IgD-negative memory B cell (primary cell): Measurements from ENCODE around the gene PRKCQ. TPM values are rescaled to one million over a fixed set of nuclear protein-coding genes. Genes with fewer than 3 reads are reported as not detected.

ENCODE experiments used
- H3K27ac Mint-ChIP-seq, 3 donors: one replicate each; pipeline ENCODE4 v1.8.0; 2020 to 2022; ENCODE audit warnings: mild to moderate bottlenecking in 3 of 3, mixed read lengths in 3 of 3, moderate library complexity in 1 of 3
- H3K27me3 Mint-ChIP-seq: one replicate; pipeline ENCODE4 v1.8.0; 2021; ENCODE audit warnings: mixed read lengths
- H3K36me3 Mint-ChIP-seq: one replicate; pipeline ENCODE4 v1.8.0; 2020; ENCODE audit warnings: mild to moderate bottlenecking, mixed read lengths
- H3K4me1 Mint-ChIP-seq, 3 donors: one replicate each; pipeline ENCODE4 v1.8.0; 2020 to 2022; ENCODE audit warnings: mixed read lengths in 3 of 3, mild to moderate bottlenecking in 1 of 3
- H3K4me3 Mint-ChIP-seq, 4 donors: one replicate each; pipeline ENCODE4 v1.8.0; 2020 to 2022; ENCODE audit warnings: mild to moderate bottlenecking in 4 of 4, mixed read lengths in 4 of 4, moderate library complexity in 3 of 4
- H3K9me3 Mint-ChIP-seq, 3 donors: one replicate each; pipeline ENCODE4 v1.8.0; 2020 to 2021; ENCODE audit warnings: mixed read lengths in 3 of 3, mild to moderate bottlenecking in 1 of 3
- polyA plus RNA-seq: library from polyadenylated mRNA; unstranded; fragments of 300-500 nt; fragmentation: Illumina TruSeq; gene quantifications from one replicate; pipeline ENCODE4 v1.2.3, GENCODE V29; 2021

PRKCQ gene
- polyA plus RNA-seq, 1 donor from 2014 or later: 1.7 TPM

- Mint-ChIP-seq H3K36me3 (peaks cover 3% of the 10 kb centered on the region), H3K27me3 (peaks cover 8% of the 10 kb centered on the region), H3K4me1 (no peaks in the 10 kb centered on the region), H3K4me3 (no peak overlapping the region), H3K27ac (no peak overlapping the region), H3K9me3 (no peaks in the 10 kb centered on the region)
Measured at GRCh38 chr10:6535156-6535764, 44.8 kb downstream of the PRKCQ start.

- Mint-ChIP-seq H3K4me3 (no peak overlapping the region), H3K4me1 (no peaks in the 10 kb centered on the region)
Measured at GRCh38 chr10:6532321-6532720, 47.8 kb downstream of the PRKCQ start.

GRCh38 chr10:6530966-6531365, 49.1 kb downstream of the PRKCQ start:
- Mint-ChIP-seq H3K4me3 (no peak overlapping the region), H3K27ac (no peak overlapping the region), H3K4me1 (no peaks in the 10 kb centered on the region), H3K9me3 (no peaks in the 10 kb centered on the region), H3K27me3 (peaks cover 5% of the 10 kb centered on the region), H3K36me3 (no peaks in the 10 kb centered on the region)

More at GRCh38 chr10:6532321-6532720, 47.8 kb downstream of the PRKCQ start:
- H3K9me3 Mint-ChIP-seq: no peaks in the 10 kb centered on the region
- H3K36me3 Mint-ChIP-seq: peaks cover 3% of the 10 kb centered on the region
- H3K27me3 Mint-ChIP-seq: peaks cover 3% of the 10 kb centered on the region
- H3K27ac Mint-ChIP-seq: no peak overlapping the region

DNA sequence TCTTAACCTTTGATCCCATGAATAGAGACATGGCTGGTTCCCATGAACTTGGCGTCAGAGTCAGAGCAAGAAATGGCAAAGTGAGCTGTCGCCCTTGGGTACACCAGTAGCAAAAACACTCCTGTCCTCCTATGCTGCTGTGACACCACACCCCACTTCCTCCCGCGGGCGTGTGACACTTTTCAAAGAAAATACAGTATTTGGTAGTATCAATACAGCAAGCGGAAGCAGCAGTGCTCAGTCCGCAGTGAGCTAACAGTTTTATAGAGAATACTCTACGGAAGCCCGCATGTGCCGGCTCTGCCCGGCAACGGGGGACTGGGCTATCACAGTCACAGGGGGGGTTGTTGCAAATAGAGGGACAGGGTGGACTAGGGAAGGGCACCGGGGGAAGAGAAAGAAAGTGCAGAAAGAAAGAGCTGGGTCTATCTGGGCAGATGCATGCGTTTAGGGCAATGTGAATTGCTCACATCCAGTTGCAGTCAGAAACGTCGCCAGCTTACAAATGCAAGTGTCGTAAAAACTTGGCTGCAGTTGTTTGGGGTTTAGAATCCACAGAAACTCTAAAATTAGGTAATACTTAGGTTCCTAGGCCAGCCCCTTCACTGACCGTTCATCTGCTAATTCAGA, 49.8 kb downstream of the PRKCQ start:
- Mint-ChIP-seq H3K36me3 (no peaks in the 10 kb centered on the region), H3K4me1 (no peaks in the 10 kb centered on the region), H3K27ac (peak overlapping the region in 2 of 3 donors; percentile 13 to 70), H3K9me3 (no peaks in the 10 kb centered on the region), H3K27me3 (peaks cover 4% of the 10 kb centered on the region), H3K4me3 (peak overlapping the region in 2 of 4 donors; percentile 51 to 76)

- Mint-ChIP-seq H3K36me3 (no peaks in the 10 kb centered on the region), H3K27me3 (peaks cover 5% of the 10 kb centered on the region), H3K4me3 (peak overlapping the region in 1 of 4 donors; percentile 13), H3K27ac (peak overlapping the region in 1 of 3 donors; percentile 63), H3K4me1 (no peaks in the 10 kb centered on the region), H3K9me3 (no peaks in the 10 kb centered on the region)
Measured at GRCh38 chr10:6528198-6528950, 51.7 kb downstream of the PRKCQ start.

GRCh38 chr10:6525599-6526165, 54.4 kb downstream of the PRKCQ start:
- Mint-ChIP-seq H3K27ac (no peak overlapping the region), H3K27me3 (peaks cover 5% of the 10 kb centered on the region), H3K4me1 (no peaks in the 10 kb centered on the region), H3K36me3 (no peaks in the 10 kb centered on the region), H3K4me3 (no peak overlapping the region), H3K9me3 (no peaks in the 10 kb centered on the region)

DNA sequence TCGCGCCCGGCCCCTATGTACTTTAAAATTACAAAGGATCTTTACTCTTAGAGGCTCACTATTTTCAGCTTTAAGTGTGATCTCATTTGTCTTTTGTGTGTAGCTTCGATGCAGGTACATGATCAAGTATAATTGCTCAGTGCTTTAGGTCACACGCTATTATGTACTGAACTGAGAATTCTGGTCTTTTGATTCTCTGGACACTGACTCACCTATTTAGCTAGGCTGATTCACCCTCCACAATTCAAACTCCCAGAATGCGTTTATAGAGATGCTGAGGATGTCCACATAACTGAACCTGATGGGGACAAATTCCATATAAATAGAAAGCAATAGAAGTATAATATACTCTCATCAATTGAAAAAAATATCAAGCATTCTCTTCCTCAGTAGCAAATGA, 57.8 kb downstream of the PRKCQ start:
- no peaks in the 10 kb centered on the region for H3K9me3 Mint-ChIP-seq
- no peak overlapping the region for H3K4me3 Mint-ChIP-seq
- H3K36me3 Mint-ChIP-seq: no peaks in the 10 kb centered on the region
- H3K4me1 Mint-ChIP-seq: peaks cover 0 to 1% (median 0%) of the 10 kb centered on the region in 3 donors
- H3K27me3 Mint-ChIP-seq: peaks cover 17% of the 10 kb centered on the region
- H3K27ac Mint-ChIP-seq: no peak overlapping the region

GRCh38 chr10:6520138-6520537, 59.9 kb downstream of the PRKCQ start:
- no peaks in the 10 kb centered on the region for H3K36me3 Mint-ChIP-seq
- H3K9me3 Mint-ChIP-seq: no peaks in the 10 kb centered on the region
- no peak overlapping the region for H3K27ac Mint-ChIP-seq
- H3K27me3 Mint-ChIP-seq: peaks cover 15% of the 10 kb centered on the region
- H3K4me1 Mint-ChIP-seq: peaks cover 0 to 1% (median 0%) of the 10 kb centered on the region in 3 donors
- no peak overlapping the region for H3K4me3 Mint-ChIP-seq

- peaks cover 0 to 1% (median 0%) of the 10 kb centered on the region in 3 donors for H3K4me1 Mint-ChIP-seq
- no peaks in the 10 kb centered on the region for H3K9me3 Mint-ChIP-seq
- no peaks in the 10 kb centered on the region for H3K36me3 Mint-ChIP-seq
- no peak overlapping the region for H3K4me3 Mint-ChIP-seq
- H3K27ac Mint-ChIP-seq: no peak overlapping the region
- H3K27me3 Mint-ChIP-seq: peaks cover 18% of the 10 kb centered on the region
Measured at GRCh38 chr10:6518791-6519429, 61.2 kb downstream of the PRKCQ start.

DNA sequence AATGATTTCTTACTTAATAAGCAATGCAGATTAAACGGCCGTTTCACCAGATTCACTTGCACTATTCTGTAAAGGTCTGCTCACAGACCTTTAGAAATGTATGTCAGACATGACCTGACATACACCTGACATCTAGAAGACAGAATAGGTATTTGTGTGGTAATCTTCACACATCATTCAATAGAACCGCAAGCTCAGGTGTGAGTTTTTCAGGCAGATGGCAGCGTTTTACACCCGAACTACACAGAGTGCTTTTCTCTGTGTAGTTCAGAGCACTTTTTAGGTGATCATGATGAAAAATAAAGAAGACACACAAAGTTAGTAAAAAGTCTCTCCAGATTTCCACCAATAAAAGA, 63.2 kb downstream of the PRKCQ start:
- H3K4me1 Mint-ChIP-seq: peaks cover 0 to 1% (median 0%) of the 10 kb centered on the region in 3 donors
- H3K27me3 Mint-ChIP-seq: peaks cover 29% of the 10 kb centered on the region
- no peaks in the 10 kb centered on the region for H3K36me3 Mint-ChIP-seq
- H3K27ac Mint-ChIP-seq: no peak overlapping the region
- H3K9me3 Mint-ChIP-seq: no peaks in the 10 kb centered on the region
- H3K4me3 Mint-ChIP-seq: no peak overlapping the region

DNA sequence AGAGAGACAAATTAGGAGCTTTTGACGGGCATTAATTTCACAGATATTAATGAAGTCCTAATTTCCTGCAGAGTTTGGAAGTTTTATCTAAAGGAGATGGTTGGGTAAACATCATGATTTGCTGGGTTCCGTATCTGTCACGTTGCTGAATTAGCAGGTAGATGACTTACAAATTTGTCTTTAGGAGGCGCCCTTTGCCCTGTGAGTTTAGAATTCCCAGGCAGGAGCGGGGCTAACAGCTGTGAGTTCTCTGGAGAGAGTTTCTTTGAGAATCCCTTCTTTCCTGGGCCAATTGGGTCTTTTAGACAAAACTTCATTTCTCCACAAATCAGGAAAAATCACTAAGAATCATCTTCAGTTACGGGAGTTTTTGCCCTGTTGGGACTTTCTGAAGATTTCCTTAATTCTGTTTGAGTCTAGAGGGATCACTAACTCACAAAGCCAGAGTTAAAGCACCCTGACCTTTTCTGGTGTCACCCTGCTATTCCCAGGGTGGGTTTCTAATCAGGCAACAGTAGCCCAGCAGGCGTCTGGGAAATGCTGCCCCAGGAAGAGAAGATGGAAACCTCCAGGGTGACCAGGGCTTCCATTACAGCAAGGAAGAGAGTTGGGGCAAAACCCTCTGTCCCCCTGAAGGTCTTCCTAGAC, 63.7 kb downstream of the PRKCQ start:
- no peak overlapping the region for H3K27ac Mint-ChIP-seq
- no peaks in the 10 kb centered on the region for H3K36me3 Mint-ChIP-seq
- H3K4me1 Mint-ChIP-seq: peaks cover 0 to 1% (median 0%) of the 10 kb centered on the region in 3 donors
- H3K9me3 Mint-ChIP-seq: peaks cover 0 to under 1% (median under 1%) of the 10 kb centered on the region in 3 donors
- H3K27me3 Mint-ChIP-seq: peaks cover 31% of the 10 kb centered on the region
- no peak overlapping the region for H3K4me3 Mint-ChIP-seq

GRCh38 chr10:6514844-6515780, 65.0 kb downstream of the PRKCQ start:
- peaks cover 31% of the 10 kb centered on the region for H3K27me3 Mint-ChIP-seq
- peaks cover 0 to 1% (median 0%) of the 10 kb centered on the region in 3 donors for H3K4me1 Mint-ChIP-seq
- peaks cover 0 to 5% (median 2%) of the 10 kb centered on the region in 3 donors for H3K9me3 Mint-ChIP-seq
- no peak overlapping the region for H3K4me3 Mint-ChIP-seq
- no peak overlapping the region for H3K27ac Mint-ChIP-seq
- no peaks in the 10 kb centered on the region for H3K36me3 Mint-ChIP-seq

- H3K4me3 Mint-ChIP-seq: no peak overlapping the region
- H3K4me1 Mint-ChIP-seq: peaks cover 0 to 1% (median 0%) of the 10 kb centered on the region in 3 donors
Measured at GRCh38 chr10:6514180-6514579, 65.9 kb downstream of the PRKCQ start.

More at GRCh38 chr10:6514180-6514579, 65.9 kb downstream of the PRKCQ start:
- Mint-ChIP-seq H3K27me3 (peaks cover 26% of the 10 kb centered on the region), H3K36me3 (no peaks in the 10 kb centered on the region), H3K27ac (no peak overlapping the region), H3K9me3 (peaks cover 0 to 5% (median 2%) of the 10 kb centered on the region in 3 donors)
